ENCODE results near the gene GPATCH1. TPM values are rescaled to one million over a fixed set of nuclear protein-coding genes. Genes with fewer than 3 reads are reported as not detected.

The GPATCH1 gene
- total and polyA plus RNA-seq, 2 of the 13 experiments (the other 11 are each of a cell fraction or from before 2014, with no cell fraction given): 6.8 to 6.9 TPM

DNA sequence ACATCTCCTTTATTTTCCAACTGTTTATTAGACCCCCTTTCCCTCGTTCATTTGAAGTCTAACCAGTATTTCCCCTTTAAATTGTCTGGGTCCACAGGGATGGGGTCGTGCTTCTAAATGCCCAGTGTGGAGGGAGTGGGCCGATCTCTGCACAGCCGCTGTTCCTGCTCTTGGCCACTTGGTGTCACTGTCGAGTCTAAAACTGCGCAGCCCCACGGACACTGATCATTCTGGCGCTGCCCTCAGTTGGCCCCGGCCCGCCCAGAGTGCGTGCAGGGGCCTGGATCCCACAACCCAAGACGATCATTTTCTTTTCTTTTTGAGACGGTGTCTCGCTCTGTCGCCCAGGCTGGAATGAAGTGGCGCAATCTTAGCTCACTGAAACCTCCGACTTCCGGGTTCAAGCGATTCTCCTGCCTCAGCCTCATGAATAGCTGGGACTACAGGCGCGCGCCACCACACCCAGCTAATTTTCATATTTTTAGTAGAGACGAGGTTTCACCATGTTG is 63.0 kb downstream of the GPATCH1 start (continued):
- TF ChIP-seq GABPA (IDR thresholded peaks at IDR 0.05; ENCODE audit: low read depth, low read length) (no peak), GABPA (CRISPR knock-in tag; IDR thresholded peaks at IDR 0.05; ENCODE audit: low read depth) (no peak), POLR2G (IDR thresholded peaks at IDR 0.05; ENCODE audit: low read depth, low read length) (0 out of 2 replicates have a peak, but pooled peaks have one; percentile 32)
- TF ChIP-seq, protein P1, sequence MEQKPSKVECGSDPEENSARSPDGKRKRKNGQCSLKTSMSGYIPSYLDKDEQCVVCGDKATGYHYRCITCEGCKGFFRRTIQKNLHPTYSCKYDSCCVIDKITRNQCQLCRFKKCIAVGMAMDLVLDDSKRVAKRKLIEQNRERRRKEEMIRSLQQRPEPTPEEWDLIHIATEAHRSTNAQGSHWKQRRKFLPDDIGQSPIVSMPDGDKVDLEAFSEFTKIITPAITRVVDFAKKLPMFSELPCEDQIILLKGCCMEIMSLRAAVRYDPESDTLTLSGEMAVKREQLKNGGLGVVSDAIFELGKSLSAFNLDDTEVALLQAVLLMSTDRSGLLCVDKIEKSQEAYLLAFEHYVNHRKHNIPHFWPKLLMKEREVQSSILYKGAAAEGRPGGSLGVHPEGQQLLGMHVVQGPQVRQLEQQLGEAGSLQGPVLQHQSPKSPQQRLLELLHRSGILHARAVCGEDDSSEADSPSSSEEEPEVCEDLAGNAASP (CRISPR knock-in tag; IDR thresholded peaks at IDR 0.05; ENCODE audit: borderline replicate concordance): peak; percentile 84; the same call in 1 of the 2 replicates
- TF ChIP-seq, protein P2, sequence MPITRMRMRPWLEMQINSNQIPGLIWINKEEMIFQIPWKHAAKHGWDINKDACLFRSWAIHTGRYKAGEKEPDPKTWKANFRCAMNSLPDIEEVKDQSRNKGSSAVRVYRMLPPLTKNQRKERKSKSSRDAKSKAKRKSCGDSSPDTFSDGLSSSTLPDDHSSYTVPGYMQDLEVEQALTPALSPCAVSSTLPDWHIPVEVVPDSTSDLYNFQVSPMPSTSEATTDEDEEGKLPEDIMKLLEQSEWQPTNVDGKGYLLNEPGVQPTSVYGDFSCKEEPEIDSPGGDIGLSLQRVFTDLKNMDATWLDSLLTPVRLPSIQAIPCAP (CRISPR knock-in tag; IDR thresholded peaks at IDR 0.05; ENCODE audit: low read depth): no peak
- TF ChIP-seq, protein P3, sequence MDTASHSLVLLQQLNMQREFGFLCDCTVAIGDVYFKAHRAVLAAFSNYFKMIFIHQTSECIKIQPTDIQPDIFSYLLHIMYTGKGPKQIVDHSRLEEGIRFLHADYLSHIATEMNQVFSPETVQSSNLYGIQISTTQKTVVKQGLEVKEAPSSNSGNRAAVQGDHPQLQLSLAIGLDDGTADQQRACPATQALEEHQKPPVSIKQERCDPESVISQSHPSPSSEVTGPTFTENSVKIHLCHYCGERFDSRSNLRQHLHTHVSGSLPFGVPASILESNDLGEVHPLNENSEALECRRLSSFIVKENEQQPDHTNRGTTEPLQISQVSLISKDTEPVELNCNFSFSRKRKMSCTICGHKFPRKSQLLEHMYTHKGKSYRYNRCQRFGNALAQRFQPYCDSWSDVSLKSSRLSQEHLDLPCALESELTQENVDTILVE (CRISPR knock-in tag; IDR thresholded peaks at IDR 0.05): 0 out of 2 replicates have a peak, but pooled peaks have one; percentile 26

DNA sequence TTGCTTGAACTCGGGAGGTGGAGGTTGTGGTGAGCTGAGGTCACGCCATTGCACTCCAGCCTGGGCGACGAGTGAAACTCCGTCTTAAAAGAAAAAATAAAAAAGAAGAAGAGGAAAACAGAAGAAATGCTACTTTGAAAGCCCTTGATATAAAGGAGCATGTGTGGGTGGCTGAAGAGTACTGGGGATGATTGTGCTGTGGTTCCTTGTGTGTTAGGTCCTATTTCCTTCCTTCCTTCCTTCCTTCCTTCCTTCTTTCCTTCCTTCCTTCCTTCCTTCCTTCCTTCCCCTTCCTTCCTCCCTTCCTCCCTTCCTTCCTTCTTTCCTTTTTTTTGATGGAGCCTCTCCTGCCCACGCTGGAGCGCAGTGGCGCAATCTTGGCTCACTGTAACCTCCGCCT is 65.2 kb downstream of the GPATCH1 start:
- Histone ChIP-seq H3K4me2 (ENCODE audit: low read depth, low read length) (no peak overlapping the region), H3K4me3 (replicated peaks in 1 of 3; ENCODE audit: insufficient read depth in 1 of 3, low read depth in 2 of 3, low read length in 3 of 3) (no peak overlapping the region), H3K9ac (ENCODE audit: insufficient read depth, low read depth, low read length) (no peak overlapping the region), H3K4me1 (ENCODE audit: insufficient read depth, low read length) (peaks cover 39% of the 10 kb centered on the region), H3K9me3 (ENCODE audit: low read length) (no peaks in the 10 kb centered on the region), H3K27me3 (ENCODE audit: control insufficient read depth in 1 of 2, insufficient read depth in 2 of 2, low read length in 2 of 2) (peaks cover 0 to 4% of the 10 kb centered on the region in 2 experiments; a peak in 2 of 5 replicates), H3K27ac (ENCODE audit: extremely low read length, insufficient read depth, low read length) (no peak overlapping the region), H4K20me1 (ENCODE audit: insufficient read depth, low read length) (no peaks in the 10 kb centered on the region), H3K79me2 (ENCODE audit: insufficient read depth, low read length) (no peaks in the 10 kb centered on the region), H3K36me3 (replicated peaks in 1 of 2; ENCODE audit: control insufficient read depth in 1 of 2, insufficient read depth in 2 of 2, low read length in 2 of 2) (no peaks in the 10 kb centered on the region), H2AFZ (ENCODE audit: low read length) (no peak overlapping the region)
- WGBS (ENCODE audit: low lambda C conversion rate): 87% methylated on average over 9 of the region's 9 CpGs
- no TSS peak for BruUV-seq (replicated peaks)
- ATAC-seq (no peak), DNase-seq (ENCODE audit: low spot score) (no peak), FAIRE-seq (no peak)
- ChIA-PET CTCF (ENCODE audit: low intra/inter-chr PET ratio, low total read pairs) (interaction anchor here (0.9 kb wide), 1 partner anchor 31 kb away, joined by 3 read pairs; no protein-coding TSS in a partner anchor), POLR2A (interaction anchor here (2.8 kb wide), 1 partner anchor 30 kb away, joined by 18 read pairs; no protein-coding TSS in a partner anchor)
- in situ Hi-C loops (cut with HindIII; ENCODE audit: extremely low pct_ligation_motif_present, low pct_unique_long_range_greater_than_20kb) (loop anchor here (25.0 kb wide), 1 partner anchor 459 kb away; the partner anchor contains the start of genes ANKRD27, NUDT19 and RGS9BP), intact Hi-C loops (cut with micrococcal nuclease; ENCODE audit: unreplicated experiment) (no loop called here)
- TF ChIP-seq, protein P4, sequence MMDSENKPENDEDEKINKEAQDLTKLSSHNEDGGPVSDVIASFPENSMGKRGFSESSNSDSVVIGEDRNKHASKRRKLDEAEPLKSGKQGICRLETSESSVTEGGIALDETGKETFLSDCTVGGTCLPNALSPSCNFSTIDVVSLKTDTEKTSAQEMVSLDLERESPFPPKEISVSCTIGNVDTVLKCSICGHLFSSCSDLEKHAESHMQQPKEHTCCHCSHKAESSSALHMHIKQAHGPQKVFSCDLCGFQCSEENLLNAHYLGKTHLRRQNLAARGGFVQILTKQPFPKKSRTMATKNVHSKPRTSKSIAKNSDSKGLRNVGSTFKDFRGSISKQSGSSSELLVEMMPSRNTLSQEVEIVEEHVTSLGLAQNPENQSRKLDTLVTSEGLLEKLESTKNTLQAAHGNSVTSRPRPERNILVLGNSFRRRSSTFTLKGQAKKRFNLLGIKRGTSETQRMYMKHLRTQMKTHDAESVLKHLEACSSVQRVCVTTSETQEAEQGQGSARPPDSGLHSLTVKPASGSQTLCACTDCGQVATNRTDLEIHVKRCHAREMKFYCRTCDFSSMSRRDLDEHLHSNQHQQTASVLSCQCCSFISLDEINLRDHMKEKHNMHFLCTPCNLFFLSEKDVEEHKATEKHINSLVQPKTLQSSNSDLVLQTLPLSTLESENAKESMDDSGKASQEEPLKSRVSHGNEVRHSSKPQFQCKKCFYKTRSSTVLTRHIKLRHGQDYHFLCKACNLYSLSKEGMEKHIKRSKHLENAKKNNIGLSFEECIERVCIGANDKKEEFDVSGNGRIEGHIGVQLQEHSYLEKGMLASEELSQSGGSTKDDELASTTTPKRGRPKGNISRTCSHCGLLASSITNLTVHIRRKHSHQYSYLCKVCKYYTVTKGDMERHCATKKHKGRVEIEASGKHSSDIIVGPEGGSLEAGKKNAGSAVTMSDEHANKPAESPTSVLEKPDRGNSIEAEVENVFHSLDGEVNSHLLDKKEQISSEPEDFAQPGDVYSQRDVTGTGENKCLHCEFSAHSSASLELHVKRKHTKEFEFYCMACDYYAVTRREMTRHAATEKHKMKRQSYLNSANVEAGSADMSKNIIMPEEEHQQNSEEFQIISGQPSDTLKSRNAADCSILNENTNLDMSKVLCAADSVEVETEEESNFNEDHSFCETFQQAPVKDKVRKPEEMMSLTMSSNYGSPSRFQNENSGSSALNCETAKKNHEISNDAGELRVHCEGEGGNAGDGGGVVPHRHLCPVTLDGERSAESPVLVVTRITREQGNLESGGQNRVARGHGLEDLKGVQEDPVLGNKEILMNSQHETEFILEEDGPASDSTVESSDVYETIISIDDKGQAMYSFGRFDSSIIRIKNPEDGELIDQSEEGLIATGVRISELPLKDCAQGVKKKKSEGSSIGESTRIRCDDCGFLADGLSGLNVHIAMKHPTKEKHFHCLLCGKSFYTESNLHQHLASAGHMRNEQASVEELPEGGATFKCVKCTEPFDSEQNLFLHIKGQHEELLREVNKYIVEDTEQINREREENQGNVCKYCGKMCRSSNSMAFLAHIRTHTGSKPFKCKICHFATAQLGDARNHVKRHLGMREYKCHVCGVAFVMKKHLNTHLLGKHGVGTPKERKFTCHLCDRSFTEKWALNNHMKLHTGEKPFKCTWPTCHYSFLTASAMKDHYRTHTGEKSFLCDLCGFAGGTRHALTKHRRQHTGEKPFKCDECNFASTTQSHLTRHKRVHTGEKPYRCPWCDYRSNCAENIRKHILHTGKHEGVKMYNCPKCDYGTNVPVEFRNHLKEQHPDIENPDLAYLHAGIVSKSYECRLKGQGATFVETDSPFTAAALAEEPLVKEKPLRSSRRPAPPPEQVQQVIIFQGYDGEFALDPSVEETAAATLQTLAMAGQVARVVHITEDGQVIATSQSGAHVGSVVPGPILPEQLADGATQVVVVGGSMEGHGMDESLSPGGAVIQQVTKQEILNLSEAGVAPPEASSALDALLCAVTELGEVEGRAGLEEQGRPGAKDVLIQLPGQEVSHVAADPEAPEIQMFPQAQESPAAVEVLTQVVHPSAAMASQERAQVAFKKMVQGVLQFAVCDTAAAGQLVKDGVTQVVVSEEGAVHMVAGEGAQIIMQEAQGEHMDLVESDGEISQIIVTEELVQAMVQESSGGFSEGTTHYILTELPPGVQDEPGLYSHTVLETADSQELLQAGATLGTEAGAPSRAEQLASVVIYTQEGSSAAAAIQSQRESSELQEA (CRISPR knock-in tag; IDR thresholded peaks at IDR 0.05; ENCODE audit: not compliant biosample characterization): no peak
- TF ChIP-seq, protein P1 (CRISPR knock-in tag; IDR thresholded peaks at IDR 0.05; ENCODE audit: borderline replicate concordance): no peak
- TF ChIP-seq MIER3 (CRISPR knock-in tag; IDR thresholded peaks at IDR 0.05; ENCODE audit: borderline replicate concordance): no peak
